Measurements from ENCODE around the gene SLC10A7.

DNA sequence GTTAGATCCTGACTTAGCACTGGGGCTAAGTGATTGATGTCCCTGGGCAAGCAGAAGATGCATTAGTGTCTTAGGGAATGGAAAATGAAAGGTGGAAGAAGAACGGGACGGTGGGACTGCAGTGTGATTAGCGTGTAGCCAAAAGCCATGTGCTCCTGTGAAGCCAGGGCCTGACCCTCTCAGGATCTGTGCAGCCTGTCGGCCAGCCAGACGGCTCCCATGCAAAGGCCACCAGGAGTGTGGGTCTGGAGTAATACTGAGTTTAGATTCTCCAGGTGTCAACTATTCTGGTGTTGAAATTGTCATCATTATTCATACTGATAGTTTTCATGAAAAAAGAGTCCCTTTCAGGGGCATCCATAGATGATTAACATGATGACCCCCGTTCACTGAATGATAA is 275.4 kb downstream of the SLC10A7 start:
- no peak for TF ChIP-seq EZH2 (optimal IDR thresholded peaks at IDR 0.05; ENCODE audit: low read depth, low read length)
- TF ChIP-seq, protein P1, sequence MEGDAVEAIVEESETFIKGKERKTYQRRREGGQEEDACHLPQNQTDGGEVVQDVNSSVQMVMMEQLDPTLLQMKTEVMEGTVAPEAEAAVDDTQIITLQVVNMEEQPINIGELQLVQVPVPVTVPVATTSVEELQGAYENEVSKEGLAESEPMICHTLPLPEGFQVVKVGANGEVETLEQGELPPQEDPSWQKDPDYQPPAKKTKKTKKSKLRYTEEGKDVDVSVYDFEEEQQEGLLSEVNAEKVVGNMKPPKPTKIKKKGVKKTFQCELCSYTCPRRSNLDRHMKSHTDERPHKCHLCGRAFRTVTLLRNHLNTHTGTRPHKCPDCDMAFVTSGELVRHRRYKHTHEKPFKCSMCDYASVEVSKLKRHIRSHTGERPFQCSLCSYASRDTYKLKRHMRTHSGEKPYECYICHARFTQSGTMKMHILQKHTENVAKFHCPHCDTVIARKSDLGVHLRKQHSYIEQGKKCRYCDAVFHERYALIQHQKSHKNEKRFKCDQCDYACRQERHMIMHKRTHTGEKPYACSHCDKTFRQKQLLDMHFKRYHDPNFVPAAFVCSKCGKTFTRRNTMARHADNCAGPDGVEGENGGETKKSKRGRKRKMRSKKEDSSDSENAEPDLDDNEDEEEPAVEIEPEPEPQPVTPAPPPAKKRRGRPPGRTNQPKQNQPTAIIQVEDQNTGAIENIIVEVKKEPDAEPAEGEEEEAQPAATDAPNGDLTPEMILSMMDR (IDR thresholded peaks at IDR 0.05; ENCODE audit: low read length): no peak
